Cardiac muscle cell (in vitro differentiated cells and primary cell): ENCODE data around the gene ANXA3. TPM values are rescaled to one million over a fixed set of nuclear protein-coding genes. Genes with fewer than 3 reads are reported as not detected.

Experiments used
- DNase-seq, 2 donors: peaks; one replicate each; pipeline versions ENCODE4 v3.0.0 to v3.0.0-alpha.2; 2010 to 2017; ENCODE audit warnings: low read depth in 1 of 2, low spot score in 1 of 2
- H3K27ac ChIP-seq: fragments of 200-600 bp; sonication (generic); 2 replicates; pipeline ENCODE4 v1.5.1; 2016
- H3K27me3 ChIP-seq: fragments of 200-600 bp; sonication (generic); 2 replicates; pipeline ENCODE4 v1.6.0; 2016; ENCODE audit warnings: control low read depth
- H3K36me3 ChIP-seq: fragments of 200-600 bp; sonication (generic); 2 replicates; pipeline ENCODE4 v1.5.1; 2016; ENCODE audit warnings: control low read depth
- H3K4me1 ChIP-seq: fragments of 200-600 bp; sonication (generic); 2 replicates; pipeline ENCODE4 v1.8.1; 2017; ENCODE audit warnings: low read depth, mild to moderate bottlenecking, mixed run types
- H3K4me3 ChIP-seq: fragments of 200-600 bp; sonication (generic); 2 replicates; pipeline ENCODE4 v1.5.1; 2016; ENCODE audit warnings: mild to moderate bottlenecking
- H3K9me3 ChIP-seq: fragments of 200-600 bp; sonication (generic); 2 replicates; pipeline ENCODE4 v1.5.1; 2017; ENCODE audit warnings: low read depth, mild to moderate bottlenecking, control low read depth
- CTCF ChIP-seq: IDR thresholded peaks from 2 replicates; pipeline ENCODE4 v1.5.1; 2012; ENCODE audit warnings: low read depth, mild to moderate bottlenecking, low read length
- polyA plus RNA-seq: library from polyadenylated mRNA; unstranded; fragments of >200 nt; fragmentation: Nextera tagmentation; extraction: Ambion mirVana; gene quantifications from 2 replicates; pipeline ENCODE4 v1.2.1, GENCODE V29; 2016
- total RNA-seq: library from RNA; depleted of rRNA; stranded (reverse); fragments of >200 nt; gene quantifications from 2 replicates; pipeline ENCODE4 v1.2.3, GENCODE V29; 2016

The ANXA3 gene
- total and polyA plus RNA-seq, 2 experiments from 2014 or later, result 18.7 to 33.3 TPM

GRCh38 chr4:78520808-78521226 is 30.8 kb upstream of the ANXA3 start:
- Histone ChIP-seq H3K4me1 (no peaks in the 10 kb centered on the region), H3K27ac (no peak overlapping the region), H3K9me3 (no peaks in the 10 kb centered on the region), H3K27me3 (no peaks in the 10 kb centered on the region), H3K36me3 (no peaks in the 10 kb centered on the region), H3K4me3 (no peak overlapping the region)
- peak in 1 of 2 donors; percentile 83 for DNase-seq
- TF ChIP-seq CTCF, result no peak

GRCh38 chr4:78524009-78524408 is 27.6 kb upstream of the ANXA3 start:
- H3K27me3 ChIP-seq, result no peaks in the 10 kb centered on the region
- no peaks in the 10 kb centered on the region for H3K36me3 ChIP-seq
- no peaks in the 10 kb centered on the region for H3K9me3 ChIP-seq
- H3K4me3 ChIP-seq, result no peak overlapping the region
- no peak for TF ChIP-seq CTCF
- no peaks in the 10 kb centered on the region for H3K4me1 ChIP-seq
- no peak for DNase-seq
- no peak overlapping the region for H3K27ac ChIP-seq

GRCh38 chr4:78525559-78525958 is 26.0 kb upstream of the ANXA3 start:
- H3K36me3 ChIP-seq, result no peaks in the 10 kb centered on the region
- H3K9me3 ChIP-seq, result no peaks in the 10 kb centered on the region
- no peak for DNase-seq
- no peaks in the 10 kb centered on the region for H3K27me3 ChIP-seq
- H3K4me1 ChIP-seq, result no peaks in the 10 kb centered on the region
- H3K4me3 ChIP-seq, result no peak overlapping the region
- no peak for TF ChIP-seq CTCF
- no peak overlapping the region for H3K27ac ChIP-seq

GRCh38 chr4:78527103-78527502 is 24.5 kb upstream of the ANXA3 start:
- no peak for TF ChIP-seq CTCF
- H3K27ac ChIP-seq, result no peak overlapping the region
- DNase-seq, result no peak
- no peaks in the 10 kb centered on the region for H3K36me3 ChIP-seq
- no peaks in the 10 kb centered on the region for H3K27me3 ChIP-seq
- no peaks in the 10 kb centered on the region for H3K9me3 ChIP-seq
- H3K4me1 ChIP-seq, result no peaks in the 10 kb centered on the region
- H3K4me3 ChIP-seq, result no peak overlapping the region

GRCh38 chr4:78527555-78527954 is 24.0 kb upstream of the ANXA3 start:
- Histone ChIP-seq H3K27me3 (no peaks in the 10 kb centered on the region), H3K27ac (no peak overlapping the region), H3K9me3 (no peaks in the 10 kb centered on the region), H3K36me3 (no peaks in the 10 kb centered on the region), H3K4me3 (no peak overlapping the region), H3K4me1 (no peaks in the 10 kb centered on the region)
- TF ChIP-seq CTCF, result no peak
- no peak for DNase-seq

- H3K27ac ChIP-seq, result no peak overlapping the region
- H3K36me3 ChIP-seq, result no peaks in the 10 kb centered on the region
- no peaks in the 10 kb centered on the region for H3K4me1 ChIP-seq
- H3K4me3 ChIP-seq, result no peak overlapping the region
- TF ChIP-seq CTCF, result no peak
- no peaks in the 10 kb centered on the region for H3K9me3 ChIP-seq
- no peak for DNase-seq
- no peaks in the 10 kb centered on the region for H3K27me3 ChIP-seq
These were observed 23.2 kb upstream of the ANXA3 start for GRCh38 chr4:78528327-78528726.
